ENCODE results near the gene SUN5.

DNA sequence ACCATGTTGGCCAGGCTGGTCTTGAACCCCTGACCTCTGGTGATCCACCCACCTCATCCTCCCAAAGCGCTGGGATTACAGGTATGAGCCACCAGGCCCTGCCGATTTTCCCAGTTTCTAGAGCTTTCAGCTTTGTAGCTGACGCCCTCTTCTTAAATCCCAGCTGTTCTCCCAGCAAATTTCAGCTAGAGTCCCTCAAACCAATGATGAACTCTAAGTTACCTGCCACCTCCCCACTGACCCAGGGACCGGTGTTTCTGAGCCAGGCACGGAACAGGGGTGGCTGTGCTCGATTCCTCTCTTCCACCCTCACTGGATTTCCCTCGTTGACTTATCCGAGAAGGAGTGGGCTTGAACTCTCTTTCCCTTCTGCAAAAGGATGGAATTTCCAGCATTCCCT lies 39.1 kb downstream of the SUN5 start:
- no peak for TF ChIP-seq EZH2 (IDR thresholded peaks at IDR 0.05)
- no peak for TF ChIP-seq POLR2AphosphoS5 (IDR thresholded peaks at IDR 0.05; ENCODE audit: borderline replicate concordance, low read depth, low read length)

All from SK-N-MC (cell line).